Measurements from ENCODE around the gene THSD4. TPM values are rescaled to one million over a fixed set of nuclear protein-coding genes. Genes with fewer than 3 reads are reported as not detected.

The THSD4 gene
- total RNA-seq, 1 experiment from 2014 or later = 29.0 TPM

DNA sequence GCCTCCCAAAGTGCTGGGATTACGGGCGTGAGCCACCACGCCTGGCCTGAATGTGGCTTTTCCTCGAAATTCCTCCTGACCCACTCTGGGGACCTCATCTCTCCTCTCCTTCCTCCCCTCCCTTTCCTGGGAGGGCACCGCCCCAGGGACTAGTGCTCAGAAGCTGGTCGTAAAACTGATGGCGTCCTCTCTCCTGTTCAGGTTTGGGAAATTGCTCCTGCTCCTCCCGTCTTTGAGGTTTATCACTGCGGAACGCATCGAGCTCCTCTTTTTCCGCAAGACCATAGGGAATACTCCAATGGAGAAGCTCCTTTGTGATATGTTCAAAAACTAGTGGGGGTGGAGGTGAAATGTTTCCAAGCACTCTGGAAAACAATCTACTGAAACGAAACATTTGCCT, 702.1 kb downstream of the THSD4 start:
- TF ChIP-seq EZH2phosphoT487 (IDR thresholded peaks at IDR 0.05; ENCODE audit: borderline replicate concordance, low read length) (no peak), EZH2 (IDR thresholded peaks at IDR 0.05; ENCODE audit: low read length, unreplicated experiment) (no peak)
- TF ChIP-seq, protein P1, sequence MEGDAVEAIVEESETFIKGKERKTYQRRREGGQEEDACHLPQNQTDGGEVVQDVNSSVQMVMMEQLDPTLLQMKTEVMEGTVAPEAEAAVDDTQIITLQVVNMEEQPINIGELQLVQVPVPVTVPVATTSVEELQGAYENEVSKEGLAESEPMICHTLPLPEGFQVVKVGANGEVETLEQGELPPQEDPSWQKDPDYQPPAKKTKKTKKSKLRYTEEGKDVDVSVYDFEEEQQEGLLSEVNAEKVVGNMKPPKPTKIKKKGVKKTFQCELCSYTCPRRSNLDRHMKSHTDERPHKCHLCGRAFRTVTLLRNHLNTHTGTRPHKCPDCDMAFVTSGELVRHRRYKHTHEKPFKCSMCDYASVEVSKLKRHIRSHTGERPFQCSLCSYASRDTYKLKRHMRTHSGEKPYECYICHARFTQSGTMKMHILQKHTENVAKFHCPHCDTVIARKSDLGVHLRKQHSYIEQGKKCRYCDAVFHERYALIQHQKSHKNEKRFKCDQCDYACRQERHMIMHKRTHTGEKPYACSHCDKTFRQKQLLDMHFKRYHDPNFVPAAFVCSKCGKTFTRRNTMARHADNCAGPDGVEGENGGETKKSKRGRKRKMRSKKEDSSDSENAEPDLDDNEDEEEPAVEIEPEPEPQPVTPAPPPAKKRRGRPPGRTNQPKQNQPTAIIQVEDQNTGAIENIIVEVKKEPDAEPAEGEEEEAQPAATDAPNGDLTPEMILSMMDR (conservative IDR thresholded peaks at IDR 0.05; ENCODE audit: low read depth, low read length) = no peak
- Histone ChIP-seq H3K27me3 (ENCODE audit: low read length) (no peaks in the 10 kb centered on the region), H3K27ac (ENCODE audit: low read length) (no peak overlapping the region), H3K4me2 (ENCODE audit: low read length) (no peak overlapping the region), H2AFZ (ENCODE audit: low read length) (no peak overlapping the region), H3K4me1 (ENCODE audit: insufficient read depth, low read length) (no peaks in the 10 kb centered on the region), H3K9me3 (ENCODE audit: low read length) (0 out of 2 replicates have a peak, but pooled peaks cover 7% of the 10 kb centered on the region), H3K4me3 (ENCODE audit: low read length) (no peak overlapping the region), H3K36me3 (ENCODE audit: low read depth, low read length) (peaks cover 10% of the 10 kb centered on the region), H3K9ac (ENCODE audit: low read length) (no peak overlapping the region), H4K20me1 (ENCODE audit: low read length) (no peaks in the 10 kb centered on the region), H3K79me2 (ENCODE audit: low read length) (no peaks in the 10 kb centered on the region), H3F3A (ENCODE audit: low read length, unreplicated experiment) (no peaks in the 10 kb centered on the region), H3K9me2 (replicated peaks; ENCODE audit: low read length) (no peaks in the 10 kb centered on the region)
- DNase-seq (no peak), ATAC-seq (no peak)
- BruUV-seq (replicated peaks) = no TSS peak
- ChIA-PET POLR2A (ENCODE audit: unreplicated experiment) (no interaction called here), CTCF (no interaction called here)
- intact Hi-C loops (cut with micrococcal nuclease) = no loop called here

DNA sequence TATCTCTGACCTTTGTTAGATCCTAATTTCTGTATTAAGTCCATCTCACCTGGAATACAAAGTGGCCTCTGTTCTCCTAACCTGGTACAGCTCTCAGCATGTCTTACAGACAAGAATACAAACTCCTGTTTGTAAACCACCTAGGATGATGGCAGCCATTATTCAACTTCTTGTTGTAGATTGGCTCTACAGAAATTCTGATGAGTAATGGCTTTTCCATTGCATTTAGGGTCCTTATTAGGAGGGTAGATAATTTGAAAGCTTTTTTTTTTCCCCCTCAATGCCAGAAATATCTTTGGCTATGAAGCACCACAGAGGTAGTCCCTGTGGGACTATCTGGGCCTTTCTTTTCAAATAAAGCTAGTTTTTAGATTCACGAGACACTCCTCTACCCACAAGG, 704.9 kb downstream of the THSD4 start:
- H3K4me1 ChIP-seq (ENCODE audit: insufficient read depth, low read length) = no peaks in the 10 kb centered on the region
- DNase-seq (no peak), ATAC-seq (no peak)
- ChIA-PET CTCF (no interaction called here), POLR2A (ENCODE audit: unreplicated experiment) (no interaction called here)
- no peaks in the 10 kb centered on the region for H3K79me2 ChIP-seq (ENCODE audit: low read length)
- H3K27ac ChIP-seq (ENCODE audit: low read length) = no peak overlapping the region
- H3K9me2 ChIP-seq (replicated peaks; ENCODE audit: low read length) = no peaks in the 10 kb centered on the region
- no peak overlapping the region for H2AFZ ChIP-seq (ENCODE audit: low read length)
- H3K9me3 ChIP-seq (ENCODE audit: low read length) = 0 out of 2 replicates have a peak, but pooled peaks cover 7% of the 10 kb centered on the region
- H4K20me1 ChIP-seq (ENCODE audit: low read length) = no peaks in the 10 kb centered on the region
- H3K9ac ChIP-seq (ENCODE audit: low read length) = no peak overlapping the region
- no peaks in the 10 kb centered on the region for H3K27me3 ChIP-seq (ENCODE audit: low read length)
- no peak overlapping the region for H3K4me2 ChIP-seq (ENCODE audit: low read length)
- no peaks in the 10 kb centered on the region for H3F3A ChIP-seq (ENCODE audit: low read length, unreplicated experiment)
- intact Hi-C loops (cut with micrococcal nuclease) = no loop called here
- TF ChIP-seq EZH2phosphoT487 (IDR thresholded peaks at IDR 0.05; ENCODE audit: borderline replicate concordance, low read length) (no peak), EZH2 (IDR thresholded peaks at IDR 0.05; ENCODE audit: low read length, unreplicated experiment) (no peak)
- TF ChIP-seq, protein P1 (conservative IDR thresholded peaks at IDR 0.05; ENCODE audit: low read depth, low read length) = no peak
- BruUV-seq (replicated peaks) = no TSS peak
- H3K4me3 ChIP-seq (ENCODE audit: low read length) = no peak overlapping the region
- H3K36me3 ChIP-seq (ENCODE audit: low read depth, low read length) = peaks cover 15% of the 10 kb centered on the region

DNA sequence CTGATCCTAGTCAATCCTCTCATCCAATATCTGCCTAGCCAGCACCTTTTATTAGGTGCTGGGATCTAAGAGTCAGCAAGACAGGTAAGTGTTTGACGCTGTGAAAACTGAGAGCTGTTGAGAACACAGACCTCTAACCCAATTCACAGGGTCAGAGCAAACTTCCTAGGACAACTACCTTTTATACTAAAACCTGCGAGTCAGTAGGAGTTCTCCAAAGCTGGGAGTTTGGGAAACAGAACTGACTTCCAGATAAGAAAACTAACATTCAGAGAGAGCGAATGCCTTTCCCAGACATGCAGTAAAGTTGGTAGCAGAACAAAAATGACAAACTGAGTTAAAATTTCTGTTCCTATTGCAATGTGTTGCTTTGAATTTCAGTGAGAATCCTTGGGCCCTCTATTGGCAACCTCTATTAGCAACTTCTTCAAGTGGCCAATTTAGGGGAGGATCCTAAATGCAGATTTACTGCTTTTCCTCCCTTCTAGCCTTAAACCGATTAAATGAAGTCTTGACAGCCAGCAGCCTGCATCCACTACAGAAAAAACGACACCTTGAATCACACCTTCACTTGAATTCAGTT, 706.4 kb downstream of the THSD4 start:
- H3K4me2 ChIP-seq (ENCODE audit: low read length) = no peak overlapping the region
- H3K79me2 ChIP-seq (ENCODE audit: low read length) = no peaks in the 10 kb centered on the region
- 0 out of 2 replicates have a peak, but pooled peaks cover 7% of the 10 kb centered on the region for H3K9me3 ChIP-seq (ENCODE audit: low read length)
- ChIA-PET POLR2A (ENCODE audit: unreplicated experiment) (no interaction called here), CTCF (no interaction called here)
- intact Hi-C loops (cut with micrococcal nuclease) = no loop called here
- no peaks in the 10 kb centered on the region for H3K27me3 ChIP-seq (ENCODE audit: low read length)
- H3F3A ChIP-seq (ENCODE audit: low read length, unreplicated experiment) = no peaks in the 10 kb centered on the region
- DNase-seq = no peak
- H3K36me3 ChIP-seq (ENCODE audit: low read depth, low read length) = peaks cover 18% of the 10 kb centered on the region
- H3K9me2 ChIP-seq (replicated peaks; ENCODE audit: low read length) = no peaks in the 10 kb centered on the region
- H3K9ac ChIP-seq (ENCODE audit: low read length) = no peak overlapping the region
- no TSS peak for BruUV-seq (replicated peaks)
- no peak for ATAC-seq
- no peak overlapping the region for H2AFZ ChIP-seq (ENCODE audit: low read length)
- no peaks in the 10 kb centered on the region for H4K20me1 ChIP-seq (ENCODE audit: low read length)
- no peak overlapping the region for H3K27ac ChIP-seq (ENCODE audit: low read length)
- TF ChIP-seq, protein P1 (conservative IDR thresholded peaks at IDR 0.05; ENCODE audit: low read depth, low read length) = no peak
- TF ChIP-seq EZH2phosphoT487 (IDR thresholded peaks at IDR 0.05; ENCODE audit: borderline replicate concordance, low read length) = no peak
- no peak for TF ChIP-seq EZH2 (IDR thresholded peaks at IDR 0.05; ENCODE audit: low read length, unreplicated experiment)
- H3K4me3 ChIP-seq (ENCODE audit: low read length) = no peak overlapping the region
- H3K4me1 ChIP-seq (ENCODE audit: insufficient read depth, low read length) = no peaks in the 10 kb centered on the region
